Measurements from ENCODE around the gene EIF2S1. TPM values are rescaled to one million over a fixed set of nuclear protein-coding genes. Genes with fewer than 3 reads are reported as not detected.
"Not testable (repeated sequence)": the region's sequence is repeated elsewhere in the genome, so short reads cannot be mapped to it uniquely, and the experiment has no call there.

The EIF2S1 gene
- total RNA-seq, 4 donors from 2014 or later, result 55.8 to 153 (median 138) TPM

GRCh38 chr14:67413806-67414769 is 54.0 kb downstream of the EIF2S1 start:
- DNase-seq, result no peak
- Histone ChIP-seq H3K27ac (no peak overlapping the region), H3K9me3 (no peaks in the 10 kb centered on the region), H3K27me3 (peaks cover 0 to 22% (median 0%) of the 10 kb centered on the region in 4 donors), H3K4me1 (peaks cover 0 to 50% (median 10%) of the 10 kb centered on the region in 3 donors), H3K4me3 (no peak overlapping the region), H3K36me3 (no peaks in the 10 kb centered on the region)
- intact Hi-C loops (cut with DNase I), result no loop called here
- 20 to 37% methylated on average over 1 to 2 of the region's 3 CpGs for WGBS, 2 donors
- TF ChIP-seq CTCF (IDR thresholded peaks at IDR 0.05) (no peak), POLR2A (IDR thresholded peaks at IDR 0.05) (no peak)

GRCh38 chr14:67415610-67416009 is 55.5 kb downstream of the EIF2S1 start:
- intact Hi-C loops (cut with DNase I); H3K27ac ChIP-seq; DNase-seq; H3K9me3 ChIP-seq; H3K36me3 ChIP-seq; H3K4me3 ChIP-seq: not testable (repeated sequence)
- H3K4me1 ChIP-seq, result peaks cover 0 to 37% (median 7%) of the 10 kb centered on the region in 3 donors
- H3K27me3 ChIP-seq, result peaks cover 0 to 22% (median 0%) of the 10 kb centered on the region in 4 donors
- WGBS, 2 donors, result 94 to 97% methylated on average over 5 of the region's 5 CpGs

DNA sequence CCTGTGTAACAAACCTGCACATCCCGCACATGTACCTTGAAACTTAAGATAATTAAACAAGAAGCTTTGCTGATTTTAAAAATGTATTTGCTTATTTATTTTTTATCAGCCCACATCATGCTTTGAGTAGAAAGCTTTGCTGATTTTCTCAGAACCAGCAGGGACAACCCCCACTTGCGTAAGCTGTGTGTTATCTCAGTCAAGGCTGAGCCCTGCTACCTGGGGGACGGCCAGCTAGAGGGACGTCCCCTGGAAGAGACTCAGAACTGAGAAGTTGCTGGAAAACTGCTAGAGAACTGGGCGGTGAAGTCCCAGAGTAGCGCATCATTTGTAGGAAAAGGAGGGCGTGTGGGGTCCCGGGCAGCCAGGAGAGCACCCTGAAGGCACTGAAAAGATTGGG is 56.0 kb downstream of the EIF2S1 start:
- WGBS, 2 donors, result 46 to 66% methylated on average over 8 of the region's 8 CpGs
- no peak for DNase-seq

GRCh38 chr14:67416810-67417209 is 56.7 kb downstream of the EIF2S1 start:
- TF ChIP-seq CTCF (IDR thresholded peaks at IDR 0.05), result no peak
- no peak for TF ChIP-seq POLR2A (IDR thresholded peaks at IDR 0.05)
- 83 to 94% methylated on average over 2 of the region's 2 CpGs for WGBS, 2 donors
- no peaks in the 10 kb centered on the region for H3K9me3 ChIP-seq
- peaks cover 0 to 12% (median 0%) of the 10 kb centered on the region in 4 donors for H3K27me3 ChIP-seq
- no peak overlapping the region for H3K4me3 ChIP-seq
- no peaks in the 10 kb centered on the region for H3K36me3 ChIP-seq
- intact Hi-C loops (cut with DNase I), result no loop called here
- peaks cover 0 to 25% (median 7%) of the 10 kb centered on the region in 3 donors for H3K4me1 ChIP-seq
- H3K27ac ChIP-seq, result no peak overlapping the region
- DNase-seq, result no peak

More for the DNA sequence above, 56.0 kb downstream of the EIF2S1 start:
- TF ChIP-seq CTCF (IDR thresholded peaks at IDR 0.05) (no peak), POLR2A (IDR thresholded peaks at IDR 0.05) (no peak)
- intact Hi-C loops (cut with DNase I), result no loop called here
- Histone ChIP-seq H3K4me3 (no peak overlapping the region), H3K36me3 (no peaks in the 10 kb centered on the region), H3K4me1 (peaks cover 0 to 32% (median 7%) of the 10 kb centered on the region in 3 donors), H3K27ac (no peak overlapping the region), H3K27me3 (peaks cover 0 to 19% (median 0%) of the 10 kb centered on the region in 4 donors), H3K9me3 (no peaks in the 10 kb centered on the region)

DNA sequence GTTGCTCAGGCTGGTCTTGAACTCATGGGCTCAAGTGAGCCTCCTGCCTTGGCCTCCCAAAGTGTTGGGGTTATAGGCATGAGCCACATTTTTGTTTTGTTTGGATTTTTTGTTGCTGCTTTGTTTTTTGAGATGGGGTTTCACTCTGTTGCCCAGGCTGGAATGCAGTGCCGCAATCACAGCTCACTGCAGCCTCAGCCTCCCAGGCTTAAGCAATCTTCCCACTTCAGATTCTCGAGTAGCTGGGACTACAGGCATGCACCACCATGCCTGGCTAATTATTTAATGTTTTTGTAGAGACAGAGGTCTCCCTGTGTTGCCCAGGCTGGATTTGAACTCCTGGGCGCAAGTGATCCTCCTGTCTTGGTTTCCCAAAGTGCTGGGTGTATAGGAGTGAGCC is 57.5 kb downstream of the EIF2S1 start:
- TF ChIP-seq CTCF (IDR thresholded peaks at IDR 0.05), result no peak
- intact Hi-C loops (cut with DNase I), result no loop called here
- Histone ChIP-seq H3K27ac (no peak overlapping the region), H3K4me1 (peaks cover 0 to 17% (median 7%) of the 10 kb centered on the region in 3 donors), H3K27me3 (peaks cover 0 to 4% (median 0%) of the 10 kb centered on the region in 4 donors), H3K9me3 (no peaks in the 10 kb centered on the region), H3K36me3 (no peaks in the 10 kb centered on the region), H3K4me3 (no peak overlapping the region)
- no peak for DNase-seq
- 75 to 77% methylated on average over 3 of the region's 3 CpGs for WGBS, 2 donors

Data from esophagus squamous epithelium (tissue), 5 donors.